Parathyroid adenoma (tissue), 2 donors: ENCODE data around the gene SPNS2.

Experiments
- H2AFZ ChIP-seq: fragments of 300-600 bp; sonication (generic); one replicate; pipeline ENCODE4 v1.7.0; 2017; ENCODE audit warnings: antibody characterized with exemption, mild to moderate bottlenecking
- H3K27ac ChIP-seq: fragments of 300-600 bp; sonication (generic); one replicate; pipeline ENCODE4 v1.7.0; 2017
- H3K27me3 ChIP-seq: fragments of 300-600 bp; sonication (generic); one replicate; pipeline ENCODE4 v1.7.0; 2017; ENCODE audit warnings: low read length; ENCODE audit not compliant: control insufficient read depth, insufficient read depth
- H3K36me3 ChIP-seq: fragments of 300-600 bp; sonication (generic); one replicate; pipeline ENCODE4 v1.7.0; 2017; ENCODE audit warnings: low read length; ENCODE audit not compliant: control insufficient read depth, insufficient read depth
- H3K4me1 ChIP-seq: fragments of 300-600 bp; sonication (generic); one replicate; pipeline ENCODE4 v1.7.0; 2017; ENCODE audit warnings: control low read depth
- H3K4me2 ChIP-seq: fragments of 300-600 bp; sonication (generic); one replicate; pipeline ENCODE4 v1.7.0; 2017; ENCODE audit warnings: low read length
- H3K4me3 ChIP-seq: fragments of 300-600 bp; sonication (generic); one replicate; pipeline ENCODE4 v1.7.0; 2017; ENCODE audit warnings: low read depth, low read length
- H3K79me2 ChIP-seq: fragments of 300-600 bp; sonication (generic); one replicate; pipeline ENCODE4 v1.7.0; 2017; ENCODE audit warnings: control low read depth
- H3K9ac ChIP-seq: fragments of 300-600 bp; sonication (generic); one replicate; pipeline ENCODE4 v1.7.0; 2017; ENCODE audit warnings: mild to moderate bottlenecking
- H3K9me3 ChIP-seq: fragments of 300-600 bp; sonication (generic); one replicate; pipeline ENCODE4 v1.7.0; 2017; ENCODE audit warnings: low read length; ENCODE audit not compliant: control insufficient read depth
- TF ChIP-seq, protein P1 (sequence below): fragments of 300-600 bp; sonication (generic); IDR thresholded peaks from one replicate; pipeline ENCODE4 v1.7.0; 2017; ENCODE audit warnings: antibody characterized with exemption, mild to moderate bottlenecking
- donor health status: primary hyperparathyroidism.

Gene SPNS2

GRCh38 chr17:4485676-4486646, 12.7 kb upstream of the SPNS2 start:
- Histone ChIP-seq H3K4me1 (no peaks in the 10 kb centered on the region), H3K9ac (no peak overlapping the region), H3K4me2 (no peak overlapping the region), H3K79me2 (no peaks in the 10 kb centered on the region), H2AFZ (no peak overlapping the region), H3K27me3 (no peaks in the 10 kb centered on the region), H3K4me3 (no peak overlapping the region), H3K9me3 (no peaks in the 10 kb centered on the region), H3K36me3 (no peaks in the 10 kb centered on the region), H3K27ac (no peak overlapping the region)
- TF ChIP-seq, protein P1, sequence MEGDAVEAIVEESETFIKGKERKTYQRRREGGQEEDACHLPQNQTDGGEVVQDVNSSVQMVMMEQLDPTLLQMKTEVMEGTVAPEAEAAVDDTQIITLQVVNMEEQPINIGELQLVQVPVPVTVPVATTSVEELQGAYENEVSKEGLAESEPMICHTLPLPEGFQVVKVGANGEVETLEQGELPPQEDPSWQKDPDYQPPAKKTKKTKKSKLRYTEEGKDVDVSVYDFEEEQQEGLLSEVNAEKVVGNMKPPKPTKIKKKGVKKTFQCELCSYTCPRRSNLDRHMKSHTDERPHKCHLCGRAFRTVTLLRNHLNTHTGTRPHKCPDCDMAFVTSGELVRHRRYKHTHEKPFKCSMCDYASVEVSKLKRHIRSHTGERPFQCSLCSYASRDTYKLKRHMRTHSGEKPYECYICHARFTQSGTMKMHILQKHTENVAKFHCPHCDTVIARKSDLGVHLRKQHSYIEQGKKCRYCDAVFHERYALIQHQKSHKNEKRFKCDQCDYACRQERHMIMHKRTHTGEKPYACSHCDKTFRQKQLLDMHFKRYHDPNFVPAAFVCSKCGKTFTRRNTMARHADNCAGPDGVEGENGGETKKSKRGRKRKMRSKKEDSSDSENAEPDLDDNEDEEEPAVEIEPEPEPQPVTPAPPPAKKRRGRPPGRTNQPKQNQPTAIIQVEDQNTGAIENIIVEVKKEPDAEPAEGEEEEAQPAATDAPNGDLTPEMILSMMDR, result no peak

- H3K27ac ChIP-seq, result no peak overlapping the region
- no peak overlapping the region for H3K4me2 ChIP-seq
- no peak overlapping the region for H3K4me3 ChIP-seq
- H3K27me3 ChIP-seq, result no peaks in the 10 kb centered on the region
- no peaks in the 10 kb centered on the region for H3K36me3 ChIP-seq
- no peak overlapping the region for H2AFZ ChIP-seq
- TF ChIP-seq, protein P1, result no peak
- no peaks in the 10 kb centered on the region for H3K79me2 ChIP-seq
- H3K4me1 ChIP-seq, result no peaks in the 10 kb centered on the region
- H3K9ac ChIP-seq, result no peak overlapping the region
- no peaks in the 10 kb centered on the region for H3K9me3 ChIP-seq
Observed at GRCh38 chr17:4487296-4487695, 11.4 kb upstream of the SPNS2 start.

GRCh38 chr17:4487820-4488716, 10.6 kb upstream of the SPNS2 start:
- no peaks in the 10 kb centered on the region for H3K4me1 ChIP-seq
- TF ChIP-seq, protein P1, result no peak
- no peak overlapping the region for H3K4me2 ChIP-seq
- no peak overlapping the region for H3K4me3 ChIP-seq
- H2AFZ ChIP-seq, result no peak overlapping the region
- no peak overlapping the region for H3K27ac ChIP-seq
- H3K36me3 ChIP-seq, result no peaks in the 10 kb centered on the region
- H3K27me3 ChIP-seq, result no peaks in the 10 kb centered on the region
- H3K79me2 ChIP-seq, result no peaks in the 10 kb centered on the region
- no peaks in the 10 kb centered on the region for H3K9me3 ChIP-seq
- H3K9ac ChIP-seq, result no peak overlapping the region

- H2AFZ ChIP-seq, result no peak overlapping the region
- H3K4me1 ChIP-seq, result no peaks in the 10 kb centered on the region
- no peaks in the 10 kb centered on the region for H3K9me3 ChIP-seq
- no peak overlapping the region for H3K9ac ChIP-seq
- H3K27me3 ChIP-seq, result no peaks in the 10 kb centered on the region
- TF ChIP-seq, protein P1, result no peak
- H3K27ac ChIP-seq, result no peak overlapping the region
- no peak overlapping the region for H3K4me3 ChIP-seq
- no peaks in the 10 kb centered on the region for H3K79me2 ChIP-seq
- H3K36me3 ChIP-seq, result no peaks in the 10 kb centered on the region
- H3K4me2 ChIP-seq, result no peak overlapping the region
Observed at GRCh38 chr17:4488989-4489595, 9.6 kb upstream of the SPNS2 start.
